BE2C (cell line): ENCODE data around the gene VSIR.

Experiments used
- DNase-seq: peaks from one replicate; pipeline ENCODE4 v3.0.0-alpha.2; 2020
- H3K27me3 ChIP-seq: fragments of 250-450 bp; sonication (Bioruptor Pico); 2 replicates; pipeline ENCODE4 v1.5.1; 2020; ENCODE audit warnings: mild to moderate bottlenecking
- H3K36me3 ChIP-seq: fragments of 250-450 bp; sonication (Bioruptor Pico); 2 replicates; pipeline ENCODE4 v1.5.1; 2020; ENCODE audit warnings: mild to moderate bottlenecking
- H3K4me1 ChIP-seq: fragments of 250-450 bp; sonication (Bioruptor Pico); 2 replicates; pipeline ENCODE4 v1.5.1; 2020
- H3K4me3 ChIP-seq: 2 replicates; pipeline ENCODE4 v1.5.1; 2011; ENCODE audit warnings: low read depth, low read length
- H3K9me3 ChIP-seq: fragments of 250-450 bp; sonication (Bioruptor Pico); 2 replicates; pipeline ENCODE4 v1.5.1; 2020
- CTCF ChIP-seq: IDR thresholded peaks from 2 replicates; pipeline ENCODE4 v1.5.1; 2012; ENCODE audit warnings: mild to moderate bottlenecking, low read depth, low read length

The VSIR gene

GRCh38 chr10:71818674-71819260 is 45.4 kb upstream of the VSIR start:
- no peak for TF ChIP-seq CTCF
- Histone ChIP-seq H3K27me3 (no peaks in the 10 kb centered on the region), H3K9me3 (no peaks in the 10 kb centered on the region), H3K4me3 (no peak overlapping the region), H3K4me1 (no peaks in the 10 kb centered on the region), H3K36me3 (peaks cover 87% of the 10 kb centered on the region)
- no peak for DNase-seq

GRCh38 chr10:71817831-71818655 is 44.7 kb upstream of the VSIR start:
- Histone ChIP-seq H3K9me3 (no peaks in the 10 kb centered on the region), H3K36me3 (peaks cover 81% of the 10 kb centered on the region), H3K4me3 (no peak overlapping the region), H3K4me1 (peaks cover 4% of the 10 kb centered on the region), H3K27me3 (no peaks in the 10 kb centered on the region)
- no peak for TF ChIP-seq CTCF
- DNase-seq = no peak

- no peak for DNase-seq
- no peak for TF ChIP-seq CTCF
- peaks cover 75% of the 10 kb centered on the region for H3K36me3 ChIP-seq
- no peak overlapping the region for H3K4me3 ChIP-seq
- H3K27me3 ChIP-seq = no peaks in the 10 kb centered on the region
- peaks cover 13% of the 10 kb centered on the region for H3K4me1 ChIP-seq
- no peaks in the 10 kb centered on the region for H3K9me3 ChIP-seq
Measured at GRCh38 chr10:71816936-71817618, 43.8 kb upstream of the VSIR start.

GRCh38 chr10:71816421-71816851 is 43.1 kb upstream of the VSIR start:
- H3K4me1 ChIP-seq = peaks cover 14% of the 10 kb centered on the region
- no peak for DNase-seq
- no peak overlapping the region for H3K4me3 ChIP-seq
- no peaks in the 10 kb centered on the region for H3K9me3 ChIP-seq
- no peaks in the 10 kb centered on the region for H3K27me3 ChIP-seq
- H3K36me3 ChIP-seq = peaks cover 69% of the 10 kb centered on the region
- TF ChIP-seq CTCF = no peak

GRCh38 chr10:71815515-71816130 is 42.3 kb upstream of the VSIR start:
- H3K27me3 ChIP-seq = no peaks in the 10 kb centered on the region
- H3K36me3 ChIP-seq = peaks cover 61% of the 10 kb centered on the region
- H3K4me1 ChIP-seq = peaks cover 14% of the 10 kb centered on the region
- no peak for DNase-seq
- H3K9me3 ChIP-seq = no peaks in the 10 kb centered on the region
- H3K4me3 ChIP-seq = no peak overlapping the region
- no peak for TF ChIP-seq CTCF
